GM21423 (cell line): ENCODE measurements around the gene GOLM1.
"Not testable (repeated sequence)": the region's sequence is repeated elsewhere in the genome, so short reads cannot be mapped to it uniquely, and the experiment has no call there.

ENCODE experiments used
- ATAC-seq: cut with Tn5 transposase; IDR thresholded peaks from one replicate; pipeline ENCODE4 v1.9.1; 2021; ENCODE audit warnings: mild to moderate bottlenecking, moderate library complexity; ENCODE audit not compliant: unreplicated experiment

Gene GOLM1

GRCh38 chr9:86091477-86091876 lies 7.9 kb downstream of the GOLM1 start:
- no peak for ATAC-seq

- ATAC-seq, result no peak
Measured at GRCh38 chr9:86082870-86083269, 16.5 kb downstream of the GOLM1 start.

GRCh38 chr9:86079865-86080469 lies 19.4 kb downstream of the GOLM1 start:
- no peak for ATAC-seq

- ATAC-seq, result no peak
Measured at GRCh38 chr9:86079421-86079831, 19.9 kb downstream of the GOLM1 start.

GRCh38 chr9:86078731-86079130 lies 20.6 kb downstream of the GOLM1 start:
- ATAC-seq, result no peak

- ATAC-seq, result no peak
Measured at GRCh38 chr9:86077276-86077675, 22.1 kb downstream of the GOLM1 start.

GRCh38 chr9:86075132-86076109 lies 23.9 kb downstream of the GOLM1 start:
- ATAC-seq, result no peak

- no peak for ATAC-seq
Measured at GRCh38 chr9:86073839-86074238, 25.5 kb downstream of the GOLM1 start.

- no peak for ATAC-seq
Measured at GRCh38 chr9:86072394-86072877, 26.9 kb downstream of the GOLM1 start.

GRCh38 chr9:86069206-86069869 lies 30.0 kb downstream of the GOLM1 start:
- ATAC-seq, result no peak

GRCh38 chr9:86064220-86064619 lies 35.1 kb downstream of the GOLM1 start:
- ATAC-seq, result no peak

GRCh38 chr9:86062845-86063693 lies 36.3 kb downstream of the GOLM1 start:
- no peak for ATAC-seq

- no peak for ATAC-seq
Measured at GRCh38 chr9:86061972-86062739, 37.2 kb downstream of the GOLM1 start.

GRCh38 chr9:86057491-86057890 lies 41.9 kb downstream of the GOLM1 start:
- ATAC-seq, result no peak

GRCh38 chr9:86054695-86055094 lies 44.7 kb downstream of the GOLM1 start:
- ATAC-seq, result no peak

- no peak for ATAC-seq
Measured at GRCh38 chr9:86052556-86053468, 46.5 kb downstream of the GOLM1 start.

- ATAC-seq, result not testable (repeated sequence)
Measured at GRCh38 chr9:86048018-86048742, 51.2 kb downstream of the GOLM1 start.

- no peak for ATAC-seq
Measured at GRCh38 chr9:86047361-86047760, 52.0 kb downstream of the GOLM1 start.
